ENCODE measurements around the gene MAEL. TPM values are rescaled to one million over a fixed set of nuclear protein-coding genes. Genes with fewer than 3 reads are reported as not detected.

Gene MAEL
- total RNA-seq, 4 donors from 2014 or later = 0.37 TPM; not detected in 3

- ATAC-seq (ENCODE audit: low FRiP score) = no peak
- no peak for DNase-seq (ENCODE audit: low spot score)
- TF ChIP-seq CTCF (IDR thresholded peaks at IDR 0.05) = no peak
Measured at GRCh38 chr1:167000546-167000945, 11.5 kb downstream of the MAEL start.

DNA sequence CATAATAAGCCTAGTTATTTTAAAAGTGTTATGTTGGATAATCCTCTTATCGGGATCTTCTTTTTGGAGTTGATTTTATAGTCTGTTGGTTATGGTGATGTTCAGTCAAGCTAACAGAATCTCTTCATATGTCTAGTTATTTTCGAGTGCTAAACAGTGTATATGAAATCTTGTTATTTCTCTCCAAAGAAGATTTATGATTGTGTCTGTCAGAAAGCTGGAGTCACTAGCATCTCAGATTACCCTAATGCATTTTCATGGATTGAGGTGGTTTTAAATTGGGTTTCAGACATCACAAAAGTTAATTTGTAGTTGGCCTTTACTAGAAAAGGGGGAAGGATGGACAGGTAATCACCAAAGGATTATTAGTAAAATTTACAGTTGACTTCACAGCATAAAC lies 13.3 kb downstream of the MAEL start:
- TF ChIP-seq CTCF (IDR thresholded peaks at IDR 0.05) = no peak
- DNase-seq (ENCODE audit: low spot score) (no peak), ATAC-seq (ENCODE audit: low FRiP score) (no peak)

DNA sequence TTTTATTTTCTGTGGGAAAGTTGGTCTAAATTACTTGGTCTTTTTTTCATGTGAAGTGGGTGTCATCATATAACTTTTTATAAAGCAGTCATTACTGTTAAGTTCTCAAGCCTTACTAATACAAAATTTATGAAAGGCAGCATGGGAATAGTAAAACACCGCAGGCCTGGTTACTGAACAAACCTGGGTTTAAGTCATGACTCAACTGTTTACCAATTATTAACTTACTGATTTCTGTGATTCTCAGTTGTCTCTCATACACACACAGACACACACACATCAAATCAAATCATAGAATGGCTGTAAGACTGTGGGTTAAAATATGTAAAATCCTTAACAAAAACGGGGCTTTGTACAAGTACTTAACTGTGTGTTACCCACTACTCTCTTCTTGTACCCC lies 14.6 kb downstream of the MAEL start:
- DNase-seq (ENCODE audit: low spot score) (no peak), ATAC-seq (ENCODE audit: low FRiP score) (no peak)
- no peak for TF ChIP-seq CTCF (IDR thresholded peaks at IDR 0.05)

GRCh38 chr1:167011560-167012191 lies 22.6 kb downstream of the MAEL start:
- no peak for ATAC-seq (ENCODE audit: low FRiP score)
- TF ChIP-seq CTCF (IDR thresholded peaks at IDR 0.05) = no peak
- DNase-seq (ENCODE audit: low spot score) = no peak

DNA sequence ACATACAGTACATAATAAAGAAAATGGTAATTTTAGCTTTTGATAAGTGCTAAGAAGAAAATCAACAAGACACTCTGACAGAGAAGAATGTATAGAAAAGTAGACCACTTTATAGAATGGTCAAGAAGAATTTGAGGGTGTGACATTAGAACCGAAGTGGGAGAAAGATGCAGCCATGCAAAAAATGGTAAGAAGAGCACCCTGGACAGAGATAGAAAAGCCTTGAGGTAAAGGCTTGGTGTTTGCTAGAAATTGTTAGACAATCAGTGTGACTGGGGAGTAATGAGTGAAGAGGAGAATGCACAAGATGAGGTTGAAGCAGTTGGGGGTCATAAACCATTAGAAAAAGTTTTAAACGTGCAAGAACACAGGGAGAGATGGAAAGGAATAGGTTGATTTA lies 23.5 kb downstream of the MAEL start:
- DNase-seq (ENCODE audit: low spot score) = no peak
- ATAC-seq (ENCODE audit: low FRiP score) = no peak
- TF ChIP-seq CTCF (IDR thresholded peaks at IDR 0.05) = no peak

GRCh38 chr1:167013108-167013929 lies 24.2 kb downstream of the MAEL start:
- TF ChIP-seq CTCF (IDR thresholded peaks at IDR 0.05) = no peak
- DNase-seq (ENCODE audit: low spot score) (no peak), ATAC-seq (ENCODE audit: low FRiP score) (no peak)

Measured in omental fat pad (tissue), 4 donors.